ENCODE measurements around the gene CLMP. TPM values are rescaled to one million over a fixed set of nuclear protein-coding genes. Genes with fewer than 3 reads are reported as not detected.
"Not testable (repeated sequence)": the region's sequence is repeated elsewhere in the genome, so short reads cannot be mapped to it uniquely, and the experiment has no call there.

The CLMP gene
- total and polyA plus RNA-seq, 2 donors: 0.80 to 1.1 TPM

- H3K36me3 ChIP-seq (ENCODE audit: control insufficient read depth in 2 of 2, insufficient read depth in 2 of 2, low read length in 1 of 2); H3K27me3 ChIP-seq (ENCODE audit: control insufficient read depth in 2 of 2, insufficient read depth in 1 of 2, low read length in 1 of 2); H3K27ac ChIP-seq (ENCODE audit: low read depth in 1 of 2, low read length in 1 of 2); H3K4me3 ChIP-seq (ENCODE audit: low read length in 2 of 2); DNase-seq (ENCODE audit: low read depth in 6 of 9, low spot score in 9 of 9); H3K9me3 ChIP-seq (ENCODE audit: control insufficient read depth in 2 of 2, insufficient read depth in 1 of 2, low read length in 1 of 2); H3K4me1 ChIP-seq (ENCODE audit: control insufficient read depth in 2 of 2, insufficient read depth in 2 of 2, low read length in 2 of 2): not testable (repeated sequence)
- WGBS: 99% methylated on average over 5 of the region's 5 CpGs
Observed at GRCh38 chr11:123152346-123152745, 42.7 kb downstream of the CLMP start.

- 93% methylated on average over 2 of the region's 2 CpGs for WGBS
- no peaks in the 10 kb centered on the region for H3K27me3 ChIP-seq (ENCODE audit: control insufficient read depth in 2 of 2, insufficient read depth in 1 of 2, low read length in 1 of 2)
- DNase-seq (ENCODE audit: low read depth in 6 of 9, low spot score in 9 of 9): no peak
Observed at GRCh38 chr11:123151796-123152195, 43.3 kb downstream of the CLMP start.

GRCh38 chr11:123151366-123151765, 43.7 kb downstream of the CLMP start:
- no peaks in the 10 kb centered on the region for H3K27me3 ChIP-seq (ENCODE audit: control insufficient read depth in 2 of 2, insufficient read depth in 1 of 2, low read length in 1 of 2)
- no peak overlapping the region for H3K4me3 ChIP-seq (ENCODE audit: low read length in 2 of 2)
- peaks cover 0 to 4% of the 10 kb centered on the region in 2 donors for H3K9me3 ChIP-seq (ENCODE audit: control insufficient read depth in 2 of 2, insufficient read depth in 1 of 2, low read length in 1 of 2)
- H3K4me1 ChIP-seq (ENCODE audit: control insufficient read depth in 2 of 2, insufficient read depth in 2 of 2, low read length in 2 of 2): no peaks in the 10 kb centered on the region
- WGBS: 96% methylated on average over 3 of the region's 3 CpGs
- no peak overlapping the region for H3K27ac ChIP-seq (ENCODE audit: low read depth in 1 of 2, low read length in 1 of 2)
- DNase-seq (ENCODE audit: low read depth in 6 of 9, low spot score in 9 of 9): no peak
- no peaks in the 10 kb centered on the region for H3K36me3 ChIP-seq (ENCODE audit: control insufficient read depth in 2 of 2, insufficient read depth in 2 of 2, low read length in 1 of 2)

More at GRCh38 chr11:123151796-123152195, 43.3 kb downstream of the CLMP start:
- no peak overlapping the region for H3K4me3 ChIP-seq (ENCODE audit: low read length in 2 of 2)
- peaks cover 0 to 4% of the 10 kb centered on the region in 2 donors for H3K9me3 ChIP-seq (ENCODE audit: control insufficient read depth in 2 of 2, insufficient read depth in 1 of 2, low read length in 1 of 2)
- no peaks in the 10 kb centered on the region for H3K4me1 ChIP-seq (ENCODE audit: control insufficient read depth in 2 of 2, insufficient read depth in 2 of 2, low read length in 2 of 2)
- H3K27ac ChIP-seq (ENCODE audit: low read depth in 1 of 2, low read length in 1 of 2): no peak overlapping the region
- no peaks in the 10 kb centered on the region for H3K36me3 ChIP-seq (ENCODE audit: control insufficient read depth in 2 of 2, insufficient read depth in 2 of 2, low read length in 1 of 2)

- Histone ChIP-seq H3K36me3 (ENCODE audit: control insufficient read depth in 2 of 2, insufficient read depth in 2 of 2, low read length in 1 of 2) (no peaks in the 10 kb centered on the region), H3K4me1 (ENCODE audit: control insufficient read depth in 2 of 2, insufficient read depth in 2 of 2, low read length in 2 of 2) (no peaks in the 10 kb centered on the region), H3K9me3 (ENCODE audit: control insufficient read depth in 2 of 2, insufficient read depth in 1 of 2, low read length in 1 of 2) (no peaks in the 10 kb centered on the region), H3K4me3 (ENCODE audit: low read length in 2 of 2) (no peak overlapping the region), H3K27ac (ENCODE audit: low read depth in 1 of 2, low read length in 1 of 2) (no peak overlapping the region), H3K27me3 (ENCODE audit: control insufficient read depth in 2 of 2, insufficient read depth in 1 of 2, low read length in 1 of 2) (no peaks in the 10 kb centered on the region)
- WGBS: 92% methylated on average over 6 of the region's 6 CpGs
- no peak for DNase-seq (ENCODE audit: low read depth in 6 of 9, low spot score in 9 of 9)
Observed at GRCh38 chr11:123150882-123151281, 44.2 kb downstream of the CLMP start.

GRCh38 chr11:123148965-123149364, 46.1 kb downstream of the CLMP start:
- no peaks in the 10 kb centered on the region for H3K9me3 ChIP-seq (ENCODE audit: control insufficient read depth in 2 of 2, insufficient read depth in 1 of 2, low read length in 1 of 2)
- H3K36me3 ChIP-seq (ENCODE audit: control insufficient read depth in 2 of 2, insufficient read depth in 2 of 2, low read length in 1 of 2): no peaks in the 10 kb centered on the region
- no peak for DNase-seq (ENCODE audit: low read depth in 6 of 9, low spot score in 9 of 9)
- H3K4me1 ChIP-seq (ENCODE audit: control insufficient read depth in 2 of 2, insufficient read depth in 2 of 2, low read length in 2 of 2): no peaks in the 10 kb centered on the region
- H3K4me3 ChIP-seq (ENCODE audit: low read length in 2 of 2): no peak overlapping the region
- WGBS: 81% methylated on average over 4 of the region's 4 CpGs
- no peak overlapping the region for H3K27ac ChIP-seq (ENCODE audit: low read depth in 1 of 2, low read length in 1 of 2)
- no peaks in the 10 kb centered on the region for H3K27me3 ChIP-seq (ENCODE audit: control insufficient read depth in 2 of 2, insufficient read depth in 1 of 2, low read length in 1 of 2)

- 98% methylated on average over 9 of the region's 9 CpGs for WGBS
- no peak overlapping the region for H3K27ac ChIP-seq (ENCODE audit: low read depth in 1 of 2, low read length in 1 of 2)
- H3K27me3 ChIP-seq (ENCODE audit: control insufficient read depth in 2 of 2, insufficient read depth in 1 of 2, low read length in 1 of 2): no peaks in the 10 kb centered on the region
- H3K4me1 ChIP-seq (ENCODE audit: control insufficient read depth in 2 of 2, insufficient read depth in 2 of 2, low read length in 2 of 2): no peaks in the 10 kb centered on the region
- no peak overlapping the region for H3K4me3 ChIP-seq (ENCODE audit: low read length in 2 of 2)
- no peaks in the 10 kb centered on the region for H3K36me3 ChIP-seq (ENCODE audit: control insufficient read depth in 2 of 2, insufficient read depth in 2 of 2, low read length in 1 of 2)
- no peak for DNase-seq (ENCODE audit: low read depth in 6 of 9, low spot score in 9 of 9)
- H3K9me3 ChIP-seq (ENCODE audit: control insufficient read depth in 2 of 2, insufficient read depth in 1 of 2, low read length in 1 of 2): no peaks in the 10 kb centered on the region
Observed at GRCh38 chr11:123145661-123146060, 49.4 kb downstream of the CLMP start.

GRCh38 chr11:123145220-123145619, 49.8 kb downstream of the CLMP start:
- 91% methylated on average over 13 of the region's 13 CpGs for WGBS
- no peaks in the 10 kb centered on the region for H3K36me3 ChIP-seq (ENCODE audit: control insufficient read depth in 2 of 2, insufficient read depth in 2 of 2, low read length in 1 of 2)
- no peaks in the 10 kb centered on the region for H3K9me3 ChIP-seq (ENCODE audit: control insufficient read depth in 2 of 2, insufficient read depth in 1 of 2, low read length in 1 of 2)
- DNase-seq (ENCODE audit: low read depth in 6 of 9, low spot score in 9 of 9): no peak
- H3K27ac ChIP-seq (ENCODE audit: low read depth in 1 of 2, low read length in 1 of 2): no peak overlapping the region
- no peaks in the 10 kb centered on the region for H3K27me3 ChIP-seq (ENCODE audit: control insufficient read depth in 2 of 2, insufficient read depth in 1 of 2, low read length in 1 of 2)
- no peak overlapping the region for H3K4me3 ChIP-seq (ENCODE audit: low read length in 2 of 2)
- no peaks in the 10 kb centered on the region for H3K4me1 ChIP-seq (ENCODE audit: control insufficient read depth in 2 of 2, insufficient read depth in 2 of 2, low read length in 2 of 2)

- Histone ChIP-seq H3K4me1 (ENCODE audit: control insufficient read depth in 2 of 2, insufficient read depth in 2 of 2, low read length in 2 of 2) (no peaks in the 10 kb centered on the region), H3K36me3 (ENCODE audit: control insufficient read depth in 2 of 2, insufficient read depth in 2 of 2, low read length in 1 of 2) (no peaks in the 10 kb centered on the region), H3K27ac (ENCODE audit: low read depth in 1 of 2, low read length in 1 of 2) (no peak overlapping the region), H3K27me3 (ENCODE audit: control insufficient read depth in 2 of 2, insufficient read depth in 1 of 2, low read length in 1 of 2) (no peaks in the 10 kb centered on the region), H3K4me3 (ENCODE audit: low read length in 2 of 2) (no peak overlapping the region), H3K9me3 (ENCODE audit: control insufficient read depth in 2 of 2, insufficient read depth in 1 of 2, low read length in 1 of 2) (no peaks in the 10 kb centered on the region)
- DNase-seq (ENCODE audit: low read depth in 6 of 9, low spot score in 9 of 9): no peak
- 94% methylated on average over 3 of the region's 3 CpGs for WGBS
Observed at GRCh38 chr11:123144707-123145106, 50.3 kb downstream of the CLMP start.

GRCh38 chr11:123143921-123144320, 51.1 kb downstream of the CLMP start:
- Histone ChIP-seq H3K27me3 (ENCODE audit: control insufficient read depth in 2 of 2, insufficient read depth in 1 of 2, low read length in 1 of 2) (no peaks in the 10 kb centered on the region), H3K9me3 (ENCODE audit: control insufficient read depth in 2 of 2, insufficient read depth in 1 of 2, low read length in 1 of 2) (no peaks in the 10 kb centered on the region), H3K27ac (ENCODE audit: low read depth in 1 of 2, low read length in 1 of 2) (no peak overlapping the region), H3K36me3 (ENCODE audit: control insufficient read depth in 2 of 2, insufficient read depth in 2 of 2, low read length in 1 of 2) (no peaks in the 10 kb centered on the region), H3K4me1 (ENCODE audit: control insufficient read depth in 2 of 2, insufficient read depth in 2 of 2, low read length in 2 of 2) (no peaks in the 10 kb centered on the region), H3K4me3 (ENCODE audit: low read length in 2 of 2) (no peak overlapping the region)
- over 99% methylated on average over 2 of the region's 2 CpGs for whole genome bisulfite sequencing
- DNase-seq (ENCODE audit: low read depth in 6 of 9, low spot score in 9 of 9): no peak

GRCh38 chr11:123143476-123143875, 51.6 kb downstream of the CLMP start:
- H3K27me3 ChIP-seq (ENCODE audit: control insufficient read depth in 2 of 2, insufficient read depth in 1 of 2, low read length in 1 of 2): no peaks in the 10 kb centered on the region
- H3K4me1 ChIP-seq (ENCODE audit: control insufficient read depth in 2 of 2, insufficient read depth in 2 of 2, low read length in 2 of 2): no peaks in the 10 kb centered on the region
- H3K27ac ChIP-seq (ENCODE audit: low read depth in 1 of 2, low read length in 1 of 2): no peak overlapping the region
- 93% methylated on average over 5 of the region's 5 CpGs for WGBS
- H3K4me3 ChIP-seq (ENCODE audit: low read length in 2 of 2): no peak overlapping the region
- no peaks in the 10 kb centered on the region for H3K9me3 ChIP-seq (ENCODE audit: control insufficient read depth in 2 of 2, insufficient read depth in 1 of 2, low read length in 1 of 2)
- DNase-seq (ENCODE audit: low read depth in 6 of 9, low spot score in 9 of 9): no peak
- no peaks in the 10 kb centered on the region for H3K36me3 ChIP-seq (ENCODE audit: control insufficient read depth in 2 of 2, insufficient read depth in 2 of 2, low read length in 1 of 2)
